Renal cortical epithelial cell (primary cell): Measurements from ENCODE around the gene CATSPERZ. TPM values are rescaled to one million over a fixed set of nuclear protein-coding genes. Genes with fewer than 3 reads are reported as not detected.
A peak's percentile ranks its signal among the peaks of the same experiment; 100 is the strongest.

ENCODE experiments used
- DNase-seq: peaks from one replicate; pipeline ENCODE4 v3.0.0-alpha.2; 2011; ENCODE audit warnings: low read depth
- total RNA-seq: library from RNA; depleted of rRNA; stranded (reverse); fragments of >200 nt; gene quantifications from 2 replicates; pipeline ENCODE4 v1.2.3, GENCODE V29; 2014

CATSPERZ gene, protein sequence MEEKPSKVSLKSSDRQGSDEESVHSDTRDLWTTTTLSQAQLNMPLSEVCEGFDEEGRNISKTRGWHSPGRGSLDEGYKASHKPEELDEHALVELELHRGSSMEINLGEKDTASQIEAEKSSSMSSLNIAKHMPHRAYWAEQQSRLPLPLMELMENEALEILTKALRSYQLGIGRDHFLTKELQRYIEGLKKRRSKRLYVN
- not detected in 2 replicates for total RNA-seq

DNA sequence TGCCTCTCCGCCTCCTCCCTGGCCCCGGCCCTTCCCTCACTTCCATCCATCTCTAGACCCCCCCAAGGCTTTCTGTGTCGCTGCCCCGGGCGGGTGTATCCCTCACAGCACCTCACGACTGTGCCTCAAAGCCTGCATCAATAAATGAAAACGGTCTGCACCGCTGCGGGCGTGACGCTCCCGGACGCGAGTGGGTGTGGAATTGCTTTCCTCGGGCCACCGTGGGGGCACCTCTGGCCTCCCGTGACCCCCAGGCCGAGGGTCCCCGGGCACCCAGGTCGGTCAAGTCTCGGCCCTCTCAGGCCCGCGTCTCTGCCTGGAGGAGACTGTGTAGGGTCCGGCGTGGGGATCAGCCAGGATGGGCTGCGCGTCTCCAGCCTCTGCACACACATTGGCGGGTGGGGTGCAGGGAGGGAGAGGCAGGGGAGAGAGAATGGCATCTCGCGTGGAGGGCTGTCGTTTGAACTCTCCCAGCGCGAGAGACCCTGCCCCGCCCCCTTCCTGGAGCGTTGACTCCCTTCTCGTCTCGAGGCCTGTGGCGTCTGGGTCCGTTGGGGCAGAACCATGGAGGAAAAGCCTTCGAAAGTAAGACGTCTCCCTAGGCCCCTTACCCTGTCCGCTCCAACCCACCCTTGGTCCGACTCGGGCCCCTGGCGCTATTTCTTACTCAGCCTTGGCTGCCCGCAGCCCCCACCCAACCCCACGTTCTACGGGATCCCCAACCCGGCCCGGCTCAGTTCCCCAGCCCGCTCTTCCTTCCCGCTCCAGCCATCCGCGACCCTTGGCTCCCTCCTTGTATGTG, at the start of gene CATSPERZ:
Gene CATSPERZ (plus strand): TSS at position 512 of the 802 bp plus-strand sequence. CDS start 53 bp downstream, at position 565.
- no peak for DNase-seq

DNA sequence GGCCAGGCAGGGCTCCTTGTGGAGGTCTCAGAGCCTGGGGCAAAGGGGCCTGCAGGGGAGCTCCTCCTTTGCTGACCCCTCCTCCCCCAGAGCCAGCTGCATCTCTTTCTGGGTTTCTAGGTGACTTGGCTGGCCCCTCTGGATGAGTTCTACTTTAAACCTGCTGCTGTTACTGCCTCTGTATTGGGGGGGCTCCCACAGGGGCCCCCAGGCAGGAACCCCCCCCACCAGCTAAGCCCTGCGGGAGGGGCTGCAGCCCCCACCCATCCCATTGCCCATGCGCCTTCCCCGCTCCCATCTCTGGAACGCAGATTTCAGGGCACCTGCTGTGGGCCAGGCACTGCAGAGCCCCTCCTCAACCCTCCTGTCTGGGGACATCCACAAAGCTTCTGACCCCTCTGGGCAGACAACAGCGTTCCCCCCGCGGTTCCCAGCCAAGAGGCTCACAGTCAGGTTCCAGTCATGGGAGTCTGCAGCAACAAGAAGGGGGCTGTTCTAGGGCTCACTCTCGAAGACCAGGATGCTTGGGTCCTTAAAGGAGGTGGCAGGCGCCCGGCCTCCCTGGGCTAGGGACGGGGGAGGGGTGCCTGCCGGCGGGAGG, 49.6 kb upstream of the CATSPERZ start:
- no peak for DNase-seq

DNA sequence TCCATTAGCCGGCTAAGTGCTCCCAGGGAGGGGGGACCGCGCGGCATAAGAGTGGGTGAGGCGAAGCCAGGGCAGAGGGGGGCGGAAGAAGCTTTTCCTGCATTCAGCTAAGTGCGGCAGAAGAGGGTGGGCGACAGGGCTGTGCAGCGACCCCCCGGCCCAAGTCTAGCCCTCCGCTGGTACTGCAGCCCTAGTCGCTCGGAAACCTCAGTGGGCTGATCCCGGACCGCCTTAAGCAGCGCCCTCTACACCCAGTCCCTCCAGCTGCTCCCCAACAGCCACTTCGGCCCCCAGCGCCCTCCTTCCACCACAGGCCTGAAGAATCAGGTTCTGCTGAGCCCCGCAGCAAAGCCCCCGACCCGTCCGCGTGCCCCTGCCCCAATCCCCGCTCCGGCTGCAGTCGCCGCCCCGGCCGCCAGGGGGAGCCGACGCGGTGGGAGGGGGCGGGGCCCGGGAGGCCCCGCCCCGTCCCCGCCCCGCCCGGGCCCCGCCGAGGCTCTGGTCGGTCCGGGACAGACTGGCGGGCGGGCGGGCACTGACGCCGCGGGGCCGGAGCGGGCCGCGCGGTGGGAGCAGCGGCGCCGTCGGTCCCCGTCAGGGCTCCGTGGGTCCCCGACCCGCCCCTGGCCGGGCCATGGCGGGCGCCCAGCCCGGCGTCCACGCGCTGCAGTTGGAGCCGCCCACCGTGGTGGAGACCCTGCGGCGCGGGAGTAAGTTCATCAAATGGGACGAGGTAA, 49.0 kb upstream of the CATSPERZ start, which contains the start of gene PLCB3:
Gene PLCB3 (plus strand): TSS at position 515 of the 737 bp plus-strand sequence. CDS start 120 bp downstream, at position 635.
- no peak for DNase-seq

DNA sequence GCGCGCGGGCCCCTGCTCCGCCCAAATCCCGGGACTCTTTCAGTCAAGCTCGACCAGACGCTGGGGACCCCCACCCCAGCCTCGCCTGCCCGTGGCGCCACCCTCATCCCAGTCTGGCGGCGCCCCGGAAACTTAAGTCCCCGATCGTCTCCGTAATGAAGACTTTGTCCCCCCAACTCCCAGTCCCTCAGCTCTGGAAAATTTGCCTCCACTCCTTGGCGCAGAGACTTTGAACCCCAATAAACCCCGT, 48.5 kb upstream of the CATSPERZ start:
- DNase-seq, result no peak

DNA sequence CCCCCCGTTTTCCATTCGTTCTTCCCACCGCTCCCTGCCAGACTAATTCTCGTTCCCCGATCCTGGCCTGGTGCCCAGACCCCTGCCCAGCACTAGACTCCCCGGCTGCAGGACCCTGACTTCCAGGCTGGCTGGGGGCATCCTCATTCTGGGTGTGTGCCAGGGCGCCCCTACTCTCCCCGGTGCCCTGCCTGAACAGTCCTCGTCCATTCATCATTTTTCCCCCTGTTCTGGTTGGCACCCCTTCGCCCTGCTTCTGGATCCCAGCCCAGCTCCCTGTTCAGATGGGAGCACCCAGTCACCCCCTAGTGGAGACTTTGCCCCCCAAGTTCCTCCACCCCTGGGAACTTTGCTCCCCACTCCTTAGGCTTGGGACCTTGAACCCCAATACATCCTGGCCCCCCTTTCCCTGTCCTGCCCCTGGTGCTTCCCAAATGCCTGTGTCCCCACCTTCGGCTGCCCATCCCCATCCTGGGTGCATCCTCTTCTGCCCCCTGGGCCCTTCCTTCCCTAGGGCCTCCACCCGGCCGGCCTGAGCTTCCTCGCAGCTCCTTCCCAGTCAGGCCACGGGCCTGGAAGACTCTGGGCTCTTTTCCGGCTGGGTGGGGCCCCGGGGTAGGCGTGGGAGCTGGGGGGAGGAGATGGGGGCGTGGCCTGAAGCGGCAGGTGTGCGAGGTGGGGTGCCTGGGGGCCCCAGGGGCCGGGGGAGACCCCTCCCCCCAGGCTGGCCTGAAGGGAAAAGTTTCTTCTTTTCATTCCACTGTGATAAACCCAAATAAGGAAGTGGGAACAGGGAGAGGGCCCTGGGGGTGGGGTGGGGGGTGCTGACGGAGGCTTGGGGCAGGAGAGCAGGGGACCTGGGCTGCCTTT, 47.9 kb upstream of the CATSPERZ start:
- no peak for DNase-seq

DNA sequence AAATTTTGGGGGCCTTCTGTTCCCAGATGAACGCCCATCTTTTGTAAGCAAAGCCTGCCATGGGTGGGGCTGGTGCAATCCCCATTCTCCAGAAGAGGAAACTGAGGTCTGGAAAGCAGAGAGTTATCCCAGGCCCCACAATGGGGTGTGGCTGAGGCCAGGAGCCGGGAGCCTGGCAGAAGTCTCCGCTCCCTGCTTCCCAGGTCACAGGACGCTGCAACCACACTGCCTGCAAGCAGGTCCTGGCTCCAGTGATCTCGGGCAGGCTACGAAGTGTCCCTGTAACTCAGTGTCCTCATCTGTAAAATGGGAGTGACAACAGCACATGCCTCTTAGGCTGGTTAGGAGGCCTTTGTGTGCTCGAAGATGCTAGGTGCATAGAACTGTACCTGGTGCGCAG, 47.1 kb upstream of the CATSPERZ start:
- no peak for DNase-seq

DNA sequence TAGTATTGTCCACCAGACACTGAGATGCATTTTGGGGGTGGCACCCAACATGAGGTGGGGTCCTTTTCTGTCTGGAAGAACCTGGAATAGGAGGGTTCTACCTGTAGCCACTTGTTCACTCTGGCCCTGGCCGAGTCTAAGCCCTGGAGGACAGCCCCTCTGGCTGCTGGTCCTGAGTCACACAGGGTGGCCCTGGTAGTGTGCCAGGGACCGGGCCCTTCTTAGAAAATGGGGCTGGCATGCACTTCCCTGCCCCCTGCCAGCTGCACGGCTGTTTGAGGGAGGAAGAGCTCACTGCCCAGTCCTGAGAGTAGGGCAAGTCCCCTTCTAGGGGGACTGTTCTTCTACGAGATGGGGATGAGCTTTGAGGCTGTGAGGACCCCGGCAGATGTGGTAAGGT, 46.7 kb upstream of the CATSPERZ start:
- no peak for DNase-seq

DNA sequence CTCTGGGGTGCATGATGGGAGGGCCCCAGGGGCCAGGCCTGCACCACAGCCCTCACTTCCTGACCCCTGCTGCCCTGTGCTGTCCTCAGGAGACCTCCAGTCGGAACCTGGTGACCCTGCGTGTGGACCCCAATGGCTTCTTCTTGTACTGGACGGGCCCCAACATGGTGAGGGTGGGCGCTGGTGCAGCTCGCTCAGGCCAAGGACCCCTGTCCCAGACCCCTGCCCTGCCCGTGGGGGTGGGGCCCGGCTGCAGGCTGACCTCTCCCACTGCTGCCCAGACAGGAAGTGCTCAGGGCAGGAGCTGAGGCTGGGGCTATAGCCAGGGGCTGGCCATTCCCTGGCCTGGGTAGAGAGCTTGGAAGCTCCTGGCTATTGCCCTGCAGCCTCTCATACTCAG, 45.8 kb upstream of the CATSPERZ start:
- no peak for DNase-seq

DNA sequence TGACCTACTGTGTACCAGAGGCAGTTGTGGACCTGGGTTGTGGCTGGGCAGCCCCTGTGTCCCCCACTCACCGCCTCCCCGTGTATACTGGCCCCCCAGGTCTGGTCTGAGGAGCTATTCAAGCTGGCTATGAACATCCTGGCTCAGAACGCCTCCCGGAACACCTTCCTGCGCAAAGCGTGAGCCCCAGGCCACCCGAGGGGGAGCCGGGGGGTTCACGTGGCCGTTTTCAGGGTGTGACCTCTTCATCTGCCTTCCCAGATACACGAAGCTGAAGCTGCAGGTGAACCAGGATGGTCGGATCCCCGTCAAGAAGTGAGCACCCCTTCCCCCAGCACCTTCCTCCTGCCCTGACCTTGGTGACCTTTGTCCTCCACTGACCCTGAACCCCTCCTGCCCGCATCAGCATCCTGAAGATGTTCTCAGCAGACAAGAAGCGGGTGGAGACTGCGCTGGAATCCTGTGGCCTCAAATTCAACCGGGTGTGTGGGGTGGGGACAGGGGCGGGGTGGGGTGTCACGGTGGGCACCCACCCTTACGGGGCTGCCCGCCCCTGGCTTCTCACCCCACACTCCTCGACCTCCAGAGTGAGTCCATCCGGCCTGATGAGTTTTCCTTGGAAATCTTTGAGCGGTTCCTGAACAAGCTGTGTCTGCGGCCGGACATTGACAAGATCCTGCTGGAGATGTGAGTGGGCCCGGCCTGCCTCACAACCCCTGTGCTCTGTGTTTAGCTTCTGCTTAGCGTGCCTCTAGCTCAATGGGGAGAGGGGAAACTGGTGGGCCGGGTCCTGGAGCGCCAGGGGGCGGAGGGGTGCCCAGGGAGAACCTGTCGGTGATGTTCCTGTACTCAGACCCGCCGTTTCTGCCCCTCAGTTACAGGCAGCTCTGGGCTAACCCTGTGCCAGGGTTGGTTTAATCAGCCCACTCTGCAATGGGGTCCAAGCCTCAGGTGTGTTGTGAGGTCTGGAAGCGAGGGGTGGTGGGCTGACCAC, 44.7 kb upstream of the CATSPERZ start:
- DNase-seq, result no peak

DNA sequence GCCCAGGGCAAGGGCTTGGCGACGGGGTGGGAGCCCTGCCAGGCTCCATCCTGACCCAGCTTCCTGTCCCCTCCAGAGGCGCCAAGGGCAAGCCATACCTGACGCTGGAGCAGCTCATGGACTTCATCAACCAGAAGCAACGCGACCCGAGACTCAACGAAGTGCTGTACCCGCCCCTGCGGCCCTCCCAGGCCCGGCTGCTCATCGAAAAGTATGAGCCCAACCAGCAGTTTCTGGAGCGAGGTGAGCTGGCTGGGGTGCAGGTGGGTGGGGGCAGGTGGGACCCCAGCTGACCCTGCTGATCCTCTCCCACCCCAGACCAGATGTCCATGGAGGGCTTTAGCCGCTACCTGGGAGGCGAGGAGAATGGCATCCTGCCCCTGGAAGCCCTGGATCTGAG, 43.9 kb upstream of the CATSPERZ start:
- DNase-seq, result no peak

DNA sequence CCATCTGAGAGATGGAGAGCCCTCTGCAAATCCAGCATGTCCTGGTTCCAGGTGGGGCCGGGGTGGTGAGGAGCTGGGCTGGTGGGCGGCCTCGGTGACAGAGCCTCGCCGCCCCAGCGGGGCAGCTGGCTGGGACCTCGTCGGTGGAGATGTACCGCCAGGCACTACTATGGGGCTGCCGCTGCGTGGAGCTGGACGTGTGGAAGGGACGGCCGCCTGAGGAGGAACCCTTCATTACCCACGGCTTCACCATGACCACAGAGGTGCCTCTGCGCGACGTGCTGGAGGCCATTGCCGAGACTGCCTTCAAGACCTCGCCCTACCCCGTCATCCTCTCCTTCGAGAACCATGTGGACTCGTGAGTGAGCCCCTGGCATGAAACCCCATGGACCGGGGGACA, 41.8 kb upstream of the CATSPERZ start:
- no peak for DNase-seq

DNA sequence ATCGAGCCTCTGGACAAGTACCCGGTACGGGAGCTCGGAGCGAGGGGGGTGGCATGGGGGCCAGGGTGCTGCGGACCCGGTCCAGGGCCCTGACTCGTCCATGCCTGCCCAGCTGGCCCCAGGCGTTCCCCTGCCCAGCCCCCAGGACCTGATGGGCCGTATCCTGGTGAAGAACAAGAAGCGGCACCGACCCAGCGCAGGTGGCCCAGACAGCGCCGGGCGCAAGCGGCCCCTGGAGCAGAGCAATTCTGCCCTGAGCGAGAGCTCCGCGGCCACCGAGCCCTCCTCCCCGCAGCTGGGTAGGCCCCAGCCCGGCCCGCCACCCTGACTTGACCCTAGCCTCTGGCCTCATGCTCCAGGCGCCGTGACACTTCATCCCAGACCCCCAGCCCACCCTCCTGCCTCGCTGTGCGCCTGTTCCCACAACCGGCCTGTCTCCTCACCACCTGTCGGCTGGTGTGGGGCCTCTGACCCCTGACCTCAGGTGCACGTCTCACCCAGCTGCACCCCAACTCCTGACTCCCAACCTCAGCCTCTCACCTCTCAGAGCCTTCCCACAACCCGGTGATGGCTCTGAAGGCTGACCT, 41.1 kb upstream of the CATSPERZ start:
- DNase-seq, result no peak

DNA sequence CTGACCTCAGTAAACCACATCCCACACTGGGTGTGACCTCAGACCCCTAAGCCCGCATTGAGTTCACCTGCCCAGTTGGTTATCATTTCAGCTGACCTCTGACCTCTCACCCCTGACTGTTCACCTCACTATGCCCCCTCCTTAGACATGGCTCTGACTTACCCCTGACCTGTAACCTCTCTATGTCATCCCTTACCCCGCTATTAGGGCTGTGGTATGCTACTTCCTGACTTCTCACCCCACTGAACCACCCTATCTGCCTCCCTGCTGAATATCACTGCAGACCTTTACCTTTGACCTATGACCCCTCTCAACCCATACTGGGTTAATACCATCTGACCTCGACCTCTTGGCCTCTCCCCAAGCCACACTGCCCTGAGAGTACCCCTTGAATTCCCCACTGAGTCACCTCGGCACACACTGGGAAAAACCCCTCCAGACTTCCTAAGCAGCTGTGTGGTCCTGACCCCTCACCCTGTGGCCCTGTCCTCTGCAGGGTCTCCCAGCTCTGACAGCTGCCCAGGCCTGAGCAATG, 40.6 kb upstream of the CATSPERZ start:
- DNase-seq, result no peak

DNA sequence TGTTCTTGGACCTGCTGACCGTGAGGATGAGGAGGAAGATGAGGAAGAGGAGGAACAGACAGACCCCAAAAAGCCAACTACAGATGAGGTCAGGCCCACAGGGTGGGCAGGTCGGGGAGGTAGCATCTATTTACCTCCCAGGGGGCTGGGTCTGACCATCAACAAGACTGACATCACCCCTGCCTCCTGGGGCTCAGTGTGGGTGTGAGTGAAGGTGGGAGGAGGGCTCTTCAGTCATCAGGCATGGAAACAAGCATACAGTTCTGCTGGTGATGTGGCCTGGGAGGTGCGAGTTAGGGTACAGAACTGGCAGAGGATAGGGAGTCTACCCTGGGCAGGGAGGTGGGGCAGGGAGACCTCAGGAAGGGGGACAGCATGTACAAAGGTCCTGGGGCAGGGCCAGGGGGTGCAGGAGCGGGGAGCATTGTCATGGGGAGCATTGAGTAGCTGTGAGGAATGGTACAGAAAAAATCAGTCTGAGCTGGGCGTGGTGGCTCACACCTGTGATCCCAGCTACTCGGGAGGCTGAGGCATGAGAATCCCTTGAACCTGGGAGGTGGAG, 39.9 kb upstream of the CATSPERZ start:
- DNase-seq, result no peak

DNA sequence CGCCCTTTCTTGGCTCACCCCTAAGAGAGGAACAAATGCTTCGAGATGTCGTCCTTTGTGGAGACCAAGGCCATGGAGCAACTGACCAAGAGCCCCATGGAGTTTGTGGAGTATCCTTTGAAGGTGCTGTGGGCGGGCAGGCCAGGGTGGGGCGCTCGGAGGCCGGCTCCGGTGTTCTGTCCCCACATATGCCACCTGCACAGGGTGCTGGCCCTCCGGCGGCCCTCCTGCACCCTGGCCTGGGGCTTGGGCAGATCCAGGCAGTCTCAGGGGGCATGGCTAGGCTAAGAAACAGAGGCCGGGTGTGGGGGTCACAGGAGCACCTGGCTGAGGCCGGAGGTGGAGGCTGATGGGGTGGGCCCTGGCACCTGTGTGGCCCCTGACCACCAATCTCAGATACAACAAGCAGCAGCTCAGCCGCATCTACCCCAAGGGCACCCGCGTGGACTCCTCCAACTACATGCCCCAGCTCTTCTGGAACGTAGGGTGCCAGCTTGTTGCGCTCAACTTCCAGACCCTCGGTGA, 38.5 kb upstream of the CATSPERZ start:
- DNase-seq, result no peak

DNA sequence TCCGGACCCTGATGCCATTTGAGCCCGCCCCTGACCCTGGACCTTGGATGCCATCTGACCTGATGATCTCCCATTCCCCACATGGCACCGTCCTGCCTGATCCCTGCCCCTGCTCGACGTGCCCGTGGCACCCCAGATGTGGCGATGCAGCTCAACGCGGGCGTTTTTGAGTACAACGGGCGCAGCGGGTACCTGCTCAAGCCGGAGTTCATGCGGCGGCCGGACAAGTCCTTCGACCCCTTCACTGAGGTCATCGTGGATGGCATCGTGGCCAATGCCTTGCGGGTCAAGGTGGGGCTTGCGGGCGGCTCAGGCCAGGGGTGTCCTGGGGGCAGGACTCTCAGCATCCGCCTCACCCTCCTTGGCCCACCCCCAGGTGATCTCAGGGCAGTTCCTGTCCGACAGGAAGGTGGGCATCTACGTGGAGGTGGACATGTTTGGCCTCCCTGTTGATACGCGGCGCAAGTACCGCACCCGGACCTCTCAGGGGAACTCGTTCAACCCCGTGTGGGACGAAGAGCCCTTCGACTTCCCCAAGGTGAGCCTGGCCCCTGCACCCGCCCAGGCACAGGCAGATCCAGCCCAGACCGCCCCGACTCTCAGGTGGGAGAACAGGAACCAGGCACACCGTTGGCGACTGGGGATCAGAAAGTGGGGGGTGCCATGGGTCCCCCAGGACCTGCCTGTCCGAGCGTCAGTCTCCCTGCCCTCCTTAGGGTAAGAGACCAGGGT, 37.7 kb upstream of the CATSPERZ start:
- no peak for DNase-seq

DNA sequence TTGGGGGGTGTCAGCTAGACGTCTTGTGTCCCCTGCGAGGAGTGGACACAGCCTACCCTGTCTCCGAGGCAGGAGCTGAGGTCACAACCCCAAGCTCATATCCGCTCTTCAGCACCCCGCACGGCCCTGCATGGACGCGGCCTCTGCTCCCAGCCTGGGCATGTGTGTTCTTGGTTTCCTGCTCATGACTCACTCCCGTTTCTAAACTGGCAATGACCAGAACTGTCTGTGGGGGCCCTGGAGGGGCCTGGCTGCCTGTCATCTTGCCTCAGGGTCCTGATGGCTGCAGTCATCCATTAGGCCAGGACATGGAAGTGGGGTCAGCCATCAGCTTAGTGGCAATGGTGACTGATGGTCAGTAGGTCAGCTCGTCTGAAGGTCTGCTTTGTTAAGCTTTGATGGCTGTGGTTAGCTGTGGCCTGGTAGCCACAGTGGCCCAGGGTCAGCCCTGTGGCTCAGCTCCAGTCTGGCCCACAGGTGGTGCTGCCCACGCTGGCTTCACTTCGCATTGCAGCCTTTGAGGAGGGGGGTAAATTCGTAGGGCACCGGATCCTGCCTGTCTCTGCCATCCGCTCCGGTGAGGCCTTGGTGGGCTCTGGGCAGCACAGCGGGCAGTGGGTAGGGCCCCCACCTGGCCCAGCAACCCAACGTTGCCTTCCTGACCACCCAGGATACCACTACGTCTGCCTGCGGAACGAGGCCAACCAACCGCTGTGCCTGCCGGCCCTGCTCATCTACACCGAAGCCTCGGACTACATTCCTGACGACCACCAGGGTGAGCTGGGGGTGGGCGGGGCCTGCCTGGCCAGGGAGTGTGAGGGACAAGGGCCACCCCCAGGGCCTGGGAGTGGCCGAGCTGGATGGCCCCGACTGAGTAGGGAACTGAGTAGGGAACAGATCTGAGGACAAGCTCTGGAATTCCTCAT, 36.9 kb upstream of the CATSPERZ start:
- DNase-seq, result peak; percentile 13
